AG04449 (cell line): ENCODE results near the gene ZNF143.

ENCODE experiments used
- CTCF ChIA-PET: fragments of 350-600 bp; formaldehyde crosslinking; extraction: SDS; loops from one replicate; lab custom pipeline; 2021; ENCODE audit warnings: antibody characterized with exemption; lab: Yijun Ruan, JAX
- POLR2A ChIA-PET: fragments of 400-600, 350-600 bp; formaldehyde crosslinking; extraction: SDS; loops from one replicate; lab custom pipeline; 2020; ENCODE audit warnings: antibody characterized with exemption, inconsistent platforms; lab: Yijun Ruan, JAX
- DNase-seq: peaks from one replicate; pipeline ENCODE4 v3.0.0-alpha.2; 2010; ENCODE audit warnings: low read depth, low spot score
- H3K4me3 ChIP-seq: 2 replicates; pipeline ENCODE4 v1.5.1; 2011; ENCODE audit warnings: low read depth, mild to moderate bottlenecking, control low read depth, low read length
- TF ChIP-seq, protein P1 (sequence below): IDR thresholded peaks from one replicate; pipeline ENCODE4 v1.5.1; 2011; ENCODE audit warnings: mild to moderate bottlenecking, moderate library complexity, low read length, control low read depth, inconsistent platforms; ENCODE audit not compliant: insufficient read depth; ENCODE audit errors: missing control alignments

The ZNF143 gene

DNA sequence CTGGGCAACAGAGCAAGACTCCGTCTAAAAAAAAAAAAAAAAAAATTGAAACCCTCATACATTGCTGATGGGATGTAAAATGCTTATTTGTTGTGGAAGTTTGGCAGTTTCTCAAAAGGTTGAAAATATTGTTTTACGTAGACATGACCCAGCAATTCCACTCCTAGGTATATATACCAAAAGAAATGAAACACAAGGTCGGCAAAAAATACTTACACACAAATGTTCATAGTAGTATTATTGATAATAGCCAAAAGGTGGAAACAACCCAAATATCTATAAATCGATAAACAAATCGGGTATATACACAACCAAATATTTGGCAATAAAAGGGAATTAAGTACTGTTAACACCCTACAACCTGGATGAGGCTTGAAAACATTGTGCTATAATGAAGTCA, 5.1 kb upstream of the ZNF143 start:
- CTCF ChIA-PET: no interaction called here
- TF ChIP-seq, protein P1, sequence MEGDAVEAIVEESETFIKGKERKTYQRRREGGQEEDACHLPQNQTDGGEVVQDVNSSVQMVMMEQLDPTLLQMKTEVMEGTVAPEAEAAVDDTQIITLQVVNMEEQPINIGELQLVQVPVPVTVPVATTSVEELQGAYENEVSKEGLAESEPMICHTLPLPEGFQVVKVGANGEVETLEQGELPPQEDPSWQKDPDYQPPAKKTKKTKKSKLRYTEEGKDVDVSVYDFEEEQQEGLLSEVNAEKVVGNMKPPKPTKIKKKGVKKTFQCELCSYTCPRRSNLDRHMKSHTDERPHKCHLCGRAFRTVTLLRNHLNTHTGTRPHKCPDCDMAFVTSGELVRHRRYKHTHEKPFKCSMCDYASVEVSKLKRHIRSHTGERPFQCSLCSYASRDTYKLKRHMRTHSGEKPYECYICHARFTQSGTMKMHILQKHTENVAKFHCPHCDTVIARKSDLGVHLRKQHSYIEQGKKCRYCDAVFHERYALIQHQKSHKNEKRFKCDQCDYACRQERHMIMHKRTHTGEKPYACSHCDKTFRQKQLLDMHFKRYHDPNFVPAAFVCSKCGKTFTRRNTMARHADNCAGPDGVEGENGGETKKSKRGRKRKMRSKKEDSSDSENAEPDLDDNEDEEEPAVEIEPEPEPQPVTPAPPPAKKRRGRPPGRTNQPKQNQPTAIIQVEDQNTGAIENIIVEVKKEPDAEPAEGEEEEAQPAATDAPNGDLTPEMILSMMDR: no peak
- H3K4me3 ChIP-seq: no peak overlapping the region
- no peak for DNase-seq
- POLR2A ChIA-PET: no interaction called here

DNA sequence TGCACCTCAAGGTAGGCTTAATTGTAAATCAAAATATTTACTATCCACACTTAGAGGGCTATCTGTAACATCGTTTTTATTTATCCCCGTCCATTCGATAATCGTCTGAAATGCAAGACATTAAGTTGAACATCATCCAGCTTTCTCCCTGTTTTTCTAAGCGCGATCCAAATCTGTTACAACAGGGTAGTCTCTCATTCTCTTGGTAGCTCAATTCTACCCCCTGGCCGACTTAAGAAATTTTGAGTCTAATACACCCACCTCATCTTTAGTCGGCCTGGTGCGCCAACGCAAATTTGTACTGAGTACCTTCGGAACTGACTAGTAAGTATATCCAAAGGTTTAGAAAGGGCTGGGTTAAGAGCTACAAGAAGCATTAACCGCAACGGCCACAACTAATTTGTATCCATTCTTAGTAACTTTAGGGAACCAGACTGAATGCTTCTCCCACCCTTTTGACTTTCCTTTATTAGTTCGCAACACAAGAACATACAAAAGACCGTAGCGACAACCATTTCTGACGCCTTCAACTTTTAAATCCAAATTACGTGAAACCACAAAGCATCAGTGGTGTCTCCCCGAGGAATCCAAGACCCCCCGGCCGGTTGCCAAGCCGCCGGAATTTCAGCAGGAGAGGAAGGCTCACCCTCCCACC, 1.0 kb upstream of the ZNF143 start:
- ChIA-PET POLR2A (interaction anchor here (0.5 to 2.5 kb wide), 32 partner anchors 10 to 907 kb away, joined by 3 to 16 read pairs (median 4); partner anchors contain the start of genes ADM, IPO7 and WEE1), CTCF (interaction anchor here (0.8 to 3.3 kb wide), 5 partner anchors 10 to 294 kb away, joined by 3 to 15 read pairs (median 6); no protein-coding TSS in a partner anchor)
- peak overlapping the region; percentile 90 for H3K4me3 ChIP-seq
- TF ChIP-seq, protein P1: no peak
- no peak for DNase-seq

DNA sequence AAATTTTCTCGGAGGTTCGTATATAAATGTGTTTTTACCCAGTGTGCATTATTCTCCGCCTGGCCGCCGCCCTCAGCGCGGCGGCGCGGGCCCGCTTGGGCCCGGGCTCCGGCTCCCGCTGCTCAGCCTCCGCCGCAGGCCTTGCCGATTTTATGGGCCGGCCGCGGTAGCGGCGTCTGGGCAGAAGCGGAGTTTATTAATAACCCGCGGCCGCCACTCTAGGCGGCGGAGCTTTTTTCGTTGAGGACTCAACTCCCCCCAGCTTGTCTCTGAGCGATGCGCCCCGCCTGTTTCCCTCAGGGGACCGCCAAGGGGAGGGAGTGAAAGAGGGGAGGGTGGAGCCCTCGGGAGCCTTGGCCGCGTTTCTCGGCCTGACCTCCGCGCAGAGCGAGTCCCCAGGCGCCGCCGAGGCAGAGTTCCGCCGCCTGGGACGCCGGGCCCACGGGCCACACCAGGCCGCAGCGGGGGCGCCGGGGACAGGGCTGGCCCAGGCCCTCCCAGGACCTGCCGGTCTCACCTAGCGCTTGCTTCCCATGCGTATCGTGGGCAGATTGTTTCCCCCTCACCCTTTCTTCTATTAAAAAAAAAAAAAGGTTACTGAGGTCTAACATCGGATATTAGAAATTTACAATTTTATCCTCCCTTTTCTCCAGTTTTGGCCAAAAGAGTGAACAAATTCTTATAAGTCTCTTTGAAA, 399 bp downstream of the ZNF143 start:
- DNase-seq: peak; percentile 50
- CTCF ChIA-PET: interaction anchor here (1.6 to 3.3 kb wide), 4 partner anchors 13 to 152 kb away, joined by 4 to 15 read pairs (median 6); no protein-coding TSS in a partner anchor
- TF ChIP-seq, protein P1: no peak
- peak overlapping the region; percentile 65 for H3K4me3 ChIP-seq
- POLR2A ChIA-PET: interaction anchor here (0.8 to 2.5 kb wide), 31 partner anchors 9 to 846 kb away, joined by 3 to 16 read pairs (median 5); partner anchors contain the start of genes ADM, IPO7 and WEE1

DNA sequence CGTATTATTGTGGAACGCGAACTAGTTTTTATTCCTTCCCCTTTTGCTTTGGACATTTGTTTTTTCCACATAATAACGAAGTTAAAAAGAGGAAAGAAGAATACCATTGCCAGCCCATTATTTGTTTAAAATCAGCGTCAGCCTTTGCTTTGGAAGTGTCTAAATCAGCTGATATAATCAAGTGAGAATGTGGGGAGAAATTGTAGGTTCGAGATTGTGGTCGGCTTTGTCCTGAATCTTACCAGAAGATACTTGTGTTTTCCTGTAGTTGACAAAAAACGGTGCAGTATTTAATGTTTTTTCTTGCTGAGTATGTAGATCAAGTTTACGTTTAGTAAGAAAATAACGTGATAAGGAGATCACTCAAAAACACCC, 935 bp downstream of the ZNF143 start:
- ChIA-PET POLR2A (interaction anchor here (0.7 to 2.5 kb wide), 10 partner anchors 12 to 151 kb away, joined by 3 to 16 read pairs (median 5); partner anchors contain the start of gene WEE1), CTCF (interaction anchor here (1.6 kb wide), 1 partner anchor 28 kb away, joined by 4 read pairs; no protein-coding TSS in a partner anchor)
- peak overlapping the region; percentile 65 for H3K4me3 ChIP-seq
- TF ChIP-seq, protein P1: no peak
- DNase-seq: no peak

DNA sequence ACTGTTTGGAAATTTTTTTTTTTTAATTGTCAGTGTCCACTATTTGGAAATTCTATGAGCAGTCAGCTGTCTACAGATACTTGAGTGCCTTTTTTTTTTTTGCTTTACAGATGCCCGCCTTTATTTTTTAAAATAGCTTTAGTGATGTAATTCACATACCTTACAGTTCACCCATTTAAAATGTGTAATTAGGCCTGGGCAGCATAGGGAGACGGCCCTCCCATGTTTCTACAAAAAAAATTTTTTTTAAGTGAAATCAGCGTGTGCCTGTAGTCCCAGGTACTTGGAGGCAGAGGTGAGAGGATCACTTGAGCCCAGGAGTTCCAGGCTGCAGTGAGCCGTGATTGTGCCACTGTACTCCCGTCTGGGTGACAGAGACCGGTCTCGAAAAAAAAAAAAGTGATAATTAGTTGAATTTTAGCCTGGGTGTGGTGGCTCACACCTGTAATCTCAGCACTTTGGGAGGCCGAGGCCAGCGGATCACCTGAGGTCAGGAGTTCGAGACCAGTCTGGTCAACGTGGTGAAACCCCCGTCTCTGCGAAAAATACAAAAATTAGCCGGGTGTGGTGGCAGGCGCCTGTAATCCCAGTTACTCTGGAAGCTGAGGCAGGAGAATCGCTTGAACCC, 1.5 kb downstream of the ZNF143 start:
- peak overlapping the region; percentile 65 for H3K4me3 ChIP-seq
- TF ChIP-seq, protein P1: no peak
- no peak for DNase-seq
- POLR2A ChIA-PET: interaction anchor here (0.7 to 2.5 kb wide), 3 partner anchors 22 to 133 kb away, joined by 3 to 14 read pairs (median 4); partner anchors contain the start of gene WEE1
- CTCF ChIA-PET: interaction anchor here (1.6 kb wide), 1 partner anchor 27 kb away, joined by 4 read pairs; no protein-coding TSS in a partner anchor
